Parathyroid adenoma (tissue), 2 donors: ENCODE data around the gene RNF126.

Source experiments
- H2AFZ ChIP-seq: fragments of 300-600 bp; sonication (generic); one replicate; pipeline ENCODE4 v1.7.0; 2017; ENCODE audit warnings: antibody characterized with exemption, mild to moderate bottlenecking
- H3K27ac ChIP-seq: fragments of 300-600 bp; sonication (generic); one replicate; pipeline ENCODE4 v1.7.0; 2017
- H3K27me3 ChIP-seq: fragments of 300-600 bp; sonication (generic); one replicate; pipeline ENCODE4 v1.7.0; 2017; ENCODE audit warnings: low read length; ENCODE audit not compliant: control insufficient read depth, insufficient read depth
- H3K36me3 ChIP-seq: fragments of 300-600 bp; sonication (generic); one replicate; pipeline ENCODE4 v1.7.0; 2017; ENCODE audit warnings: low read length; ENCODE audit not compliant: control insufficient read depth, insufficient read depth
- H3K4me1 ChIP-seq: fragments of 300-600 bp; sonication (generic); one replicate; pipeline ENCODE4 v1.7.0; 2017; ENCODE audit warnings: control low read depth
- H3K4me2 ChIP-seq: fragments of 300-600 bp; sonication (generic); one replicate; pipeline ENCODE4 v1.7.0; 2017; ENCODE audit warnings: low read length
- H3K4me3 ChIP-seq: fragments of 300-600 bp; sonication (generic); one replicate; pipeline ENCODE4 v1.7.0; 2017; ENCODE audit warnings: low read depth, low read length
- H3K79me2 ChIP-seq: fragments of 300-600 bp; sonication (generic); one replicate; pipeline ENCODE4 v1.7.0; 2017; ENCODE audit warnings: control low read depth
- H3K9ac ChIP-seq: fragments of 300-600 bp; sonication (generic); one replicate; pipeline ENCODE4 v1.7.0; 2017; ENCODE audit warnings: mild to moderate bottlenecking
- H3K9me3 ChIP-seq: fragments of 300-600 bp; sonication (generic); one replicate; pipeline ENCODE4 v1.7.0; 2017; ENCODE audit warnings: low read length; ENCODE audit not compliant: control insufficient read depth
- TF ChIP-seq, protein P1 (sequence below): fragments of 300-600 bp; sonication (generic); IDR thresholded peaks from one replicate; pipeline ENCODE4 v1.7.0; 2017; ENCODE audit warnings: antibody characterized with exemption, mild to moderate bottlenecking
- donor health status: primary hyperparathyroidism.

Gene RNF126

DNA sequence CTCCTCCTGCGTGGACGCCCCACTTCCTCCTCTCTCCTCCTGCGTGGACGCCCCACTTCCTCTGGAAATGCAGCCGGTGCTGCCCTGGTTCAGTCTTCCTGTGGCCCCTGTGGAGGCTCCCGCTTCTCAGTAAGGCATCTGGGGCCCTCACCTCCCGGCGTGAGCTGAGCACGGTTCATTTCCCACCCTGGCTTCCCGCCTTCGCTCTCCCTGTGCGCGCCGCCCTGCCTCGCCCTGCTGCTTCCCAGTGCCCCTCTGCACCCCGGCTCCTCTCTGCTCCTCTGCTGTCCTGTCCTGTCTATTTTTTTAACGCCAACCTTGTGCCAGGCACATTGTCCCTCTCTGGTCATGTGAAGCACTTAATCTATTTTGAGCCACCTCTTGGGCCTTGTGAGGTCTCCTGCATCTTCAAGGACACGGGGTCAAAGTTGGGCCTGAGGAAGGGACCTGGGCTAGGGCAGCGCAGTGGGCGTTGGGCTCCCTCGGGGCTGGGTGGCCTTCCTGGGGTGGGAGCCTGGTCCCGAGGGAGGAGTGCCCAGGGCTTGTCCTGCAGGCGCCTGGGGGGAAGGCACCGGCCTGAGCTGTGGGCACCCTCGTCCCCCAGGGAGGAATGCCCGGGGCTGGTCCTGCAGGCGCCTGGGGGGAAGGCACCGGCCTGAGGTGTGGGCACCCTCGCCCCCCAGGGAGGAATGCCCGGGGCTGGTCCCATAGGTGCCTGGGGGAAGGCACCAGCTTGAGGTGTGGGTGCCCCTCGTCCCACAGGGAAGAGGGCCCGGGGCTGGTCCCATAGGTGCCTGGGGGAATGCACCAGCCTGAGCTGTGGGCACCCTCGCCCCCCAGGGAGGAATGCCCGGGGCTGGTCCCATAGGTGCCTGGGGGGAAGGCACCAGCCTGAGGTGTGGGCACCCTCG is 60.4 kb downstream of the RNF126 start:
- Histone ChIP-seq H3K9ac (no peak overlapping the region), H3K4me2 (no peak overlapping the region), H2AFZ (no peak overlapping the region), H3K27ac (no peak overlapping the region), H3K79me2 (no peaks in the 10 kb centered on the region), H3K9me3 (no peaks in the 10 kb centered on the region), H3K4me1 (no peaks in the 10 kb centered on the region), H3K36me3 (no peaks in the 10 kb centered on the region), H3K4me3 (no peak overlapping the region), H3K27me3 (no peaks in the 10 kb centered on the region)
- TF ChIP-seq, protein P1, sequence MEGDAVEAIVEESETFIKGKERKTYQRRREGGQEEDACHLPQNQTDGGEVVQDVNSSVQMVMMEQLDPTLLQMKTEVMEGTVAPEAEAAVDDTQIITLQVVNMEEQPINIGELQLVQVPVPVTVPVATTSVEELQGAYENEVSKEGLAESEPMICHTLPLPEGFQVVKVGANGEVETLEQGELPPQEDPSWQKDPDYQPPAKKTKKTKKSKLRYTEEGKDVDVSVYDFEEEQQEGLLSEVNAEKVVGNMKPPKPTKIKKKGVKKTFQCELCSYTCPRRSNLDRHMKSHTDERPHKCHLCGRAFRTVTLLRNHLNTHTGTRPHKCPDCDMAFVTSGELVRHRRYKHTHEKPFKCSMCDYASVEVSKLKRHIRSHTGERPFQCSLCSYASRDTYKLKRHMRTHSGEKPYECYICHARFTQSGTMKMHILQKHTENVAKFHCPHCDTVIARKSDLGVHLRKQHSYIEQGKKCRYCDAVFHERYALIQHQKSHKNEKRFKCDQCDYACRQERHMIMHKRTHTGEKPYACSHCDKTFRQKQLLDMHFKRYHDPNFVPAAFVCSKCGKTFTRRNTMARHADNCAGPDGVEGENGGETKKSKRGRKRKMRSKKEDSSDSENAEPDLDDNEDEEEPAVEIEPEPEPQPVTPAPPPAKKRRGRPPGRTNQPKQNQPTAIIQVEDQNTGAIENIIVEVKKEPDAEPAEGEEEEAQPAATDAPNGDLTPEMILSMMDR = no peak

GRCh38 chr19:601790-602189 is 61.2 kb downstream of the RNF126 start:
- Histone ChIP-seq H3K9ac (no peak overlapping the region), H3K4me1 (no peaks in the 10 kb centered on the region), H2AFZ (no peak overlapping the region), H3K36me3 (no peaks in the 10 kb centered on the region), H3K9me3 (no peaks in the 10 kb centered on the region), H3K79me2 (no peaks in the 10 kb centered on the region), H3K27me3 (no peaks in the 10 kb centered on the region), H3K27ac (no peak overlapping the region), H3K4me2 (no peak overlapping the region), H3K4me3 (no peak overlapping the region)
- TF ChIP-seq, protein P1 = no peak

GRCh38 chr19:601310-601709 is 61.7 kb downstream of the RNF126 start:
- H3K9me3 ChIP-seq = no peaks in the 10 kb centered on the region
- no peak overlapping the region for H3K4me3 ChIP-seq
- H3K4me2 ChIP-seq = no peak overlapping the region
- no peaks in the 10 kb centered on the region for H3K79me2 ChIP-seq
- no peaks in the 10 kb centered on the region for H3K27me3 ChIP-seq
- H3K27ac ChIP-seq = no peak overlapping the region
- no peak overlapping the region for H3K9ac ChIP-seq
- no peaks in the 10 kb centered on the region for H3K36me3 ChIP-seq
- H3K4me1 ChIP-seq = no peaks in the 10 kb centered on the region
- H2AFZ ChIP-seq = no peak overlapping the region
- TF ChIP-seq, protein P1 = no peak
